ENCODE measurements around the gene MUC5AC.
A peak's percentile ranks its signal among the peaks of the same experiment; 100 is the strongest.

MUC5AC gene

DNA sequence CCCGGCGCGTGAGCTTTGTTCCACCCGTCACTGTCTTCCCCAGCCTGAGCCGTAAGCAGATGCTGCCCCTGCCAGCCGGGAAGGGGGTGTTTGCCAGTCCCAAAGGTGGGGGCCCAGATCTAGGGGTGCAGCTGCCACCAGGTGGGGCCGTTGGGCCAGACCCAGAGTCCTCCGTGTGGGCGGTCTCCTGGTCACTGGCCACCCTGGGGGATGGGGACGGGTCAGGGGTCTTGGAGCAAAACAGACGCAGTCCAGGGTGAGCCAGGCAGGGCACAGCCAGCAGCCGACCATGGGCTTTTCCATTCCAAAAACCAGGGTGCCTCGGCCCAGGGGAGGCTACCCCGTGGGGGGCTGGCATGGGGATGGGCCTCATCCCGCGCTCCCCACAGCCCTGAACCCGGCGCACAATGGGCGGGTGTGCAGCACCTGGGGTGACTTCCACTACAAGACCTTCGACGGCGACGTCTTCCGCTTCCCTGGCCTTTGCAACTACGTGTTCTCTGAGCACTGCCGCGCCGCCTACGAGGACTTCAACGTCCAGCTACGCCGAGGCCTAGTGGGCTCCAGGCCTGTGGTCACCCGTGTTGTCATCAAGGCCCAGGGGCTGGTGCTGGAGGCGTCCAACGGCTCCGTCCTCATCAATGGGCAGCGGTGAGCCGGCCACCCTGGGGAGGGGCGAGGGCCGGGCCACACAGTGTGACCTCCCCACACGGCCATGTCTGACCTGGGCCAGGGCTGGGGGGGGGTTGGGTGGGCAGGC lies 68.7 kb downstream of the MUC5AC start:
- no peak for DNase-seq (ENCODE audit: low spot score)

DNA sequence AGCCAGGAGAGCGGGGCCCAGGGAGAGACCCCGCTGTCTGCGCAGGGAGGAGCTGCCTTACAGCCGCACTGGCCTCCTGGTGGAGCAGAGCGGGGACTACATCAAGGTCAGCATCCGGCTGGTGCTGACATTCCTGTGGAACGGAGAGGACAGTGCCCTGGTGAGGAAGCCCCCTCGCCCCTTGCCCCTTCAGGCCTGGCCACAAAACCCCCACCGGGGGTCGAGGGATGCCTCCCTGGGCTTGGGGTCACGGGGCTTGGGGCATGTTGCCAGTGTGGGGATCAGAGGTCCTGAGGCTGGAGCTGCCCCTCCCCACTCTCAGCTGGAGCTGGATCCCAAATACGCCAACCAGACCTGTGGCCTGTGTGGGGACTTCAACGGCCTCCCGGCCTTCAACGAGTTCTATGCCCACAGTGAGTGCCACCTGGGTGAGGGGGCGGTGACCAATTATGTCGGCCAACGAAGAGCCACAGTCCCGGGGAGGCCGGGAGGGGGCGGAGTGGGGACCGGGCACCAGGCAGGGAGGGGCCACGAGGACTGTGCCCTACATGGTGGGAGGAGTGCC lies 69.3 kb downstream of the MUC5AC start:
- peak; percentile 79 for DNase-seq (ENCODE audit: low spot score)

DNA sequence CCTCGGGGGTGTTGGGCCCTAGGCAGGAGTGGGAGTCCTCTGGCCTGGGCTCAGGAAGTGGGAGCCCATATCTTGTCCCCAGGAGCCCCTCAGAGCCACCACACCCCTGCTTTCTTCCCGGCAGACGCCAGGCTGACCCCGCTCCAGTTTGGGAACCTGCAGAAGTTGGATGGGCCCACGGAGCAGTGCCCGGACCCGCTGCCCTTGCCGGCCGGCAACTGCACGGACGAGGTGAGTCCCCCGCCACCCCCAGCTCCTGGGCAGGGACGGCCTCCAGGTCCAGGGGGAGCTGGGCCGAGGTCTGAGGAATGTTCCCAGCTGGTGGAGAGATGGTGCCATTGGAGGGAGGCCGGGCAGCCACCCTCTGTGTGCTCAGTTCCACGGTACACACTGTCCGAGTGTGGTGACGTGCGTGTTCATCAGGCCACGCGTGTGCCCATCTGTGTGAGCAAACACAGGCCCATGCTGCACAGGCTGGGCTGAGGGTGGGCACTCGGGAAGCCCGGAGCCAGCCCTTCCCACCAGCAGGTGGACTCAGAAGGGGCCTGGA lies 69.9 kb downstream of the MUC5AC start:
- no peak for DNase-seq (ENCODE audit: low spot score)

DNA sequence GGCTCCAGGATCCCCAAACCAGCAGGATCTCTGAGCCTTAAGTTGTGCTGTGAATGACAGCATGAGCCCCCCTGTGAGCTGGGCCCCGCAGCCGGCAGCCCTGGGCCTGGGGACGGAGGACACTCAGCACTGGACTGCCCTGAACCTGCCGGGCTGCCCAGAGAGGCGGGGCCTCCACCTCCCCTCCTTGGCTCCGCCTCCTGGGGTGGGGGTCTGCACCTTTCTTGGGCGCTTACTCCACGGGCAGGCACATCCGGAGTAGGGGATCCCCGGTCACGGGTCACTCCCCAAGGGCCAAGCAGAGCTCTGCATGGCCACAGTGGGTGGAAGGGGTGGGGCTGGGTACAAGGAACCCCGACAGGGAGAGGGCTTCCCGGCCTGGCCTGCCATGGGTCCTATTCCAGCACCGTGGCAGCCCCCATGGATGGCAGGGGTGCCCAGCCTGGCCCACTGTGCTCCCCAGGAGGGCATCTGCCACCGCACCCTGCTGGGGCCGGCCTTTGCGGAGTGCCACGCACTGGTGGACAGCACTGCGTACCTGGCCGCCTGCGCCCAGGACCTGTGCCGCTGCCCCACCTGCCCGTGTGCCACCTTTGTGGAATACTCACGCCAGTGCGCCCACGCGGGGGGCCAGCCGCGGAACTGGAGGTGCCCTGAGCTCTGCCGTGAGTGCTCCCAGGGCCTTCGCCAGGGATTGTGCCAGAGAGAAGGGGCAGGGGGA lies 70.5 kb downstream of the MUC5AC start:
- DNase-seq (ENCODE audit: low spot score): no peak

DNA sequence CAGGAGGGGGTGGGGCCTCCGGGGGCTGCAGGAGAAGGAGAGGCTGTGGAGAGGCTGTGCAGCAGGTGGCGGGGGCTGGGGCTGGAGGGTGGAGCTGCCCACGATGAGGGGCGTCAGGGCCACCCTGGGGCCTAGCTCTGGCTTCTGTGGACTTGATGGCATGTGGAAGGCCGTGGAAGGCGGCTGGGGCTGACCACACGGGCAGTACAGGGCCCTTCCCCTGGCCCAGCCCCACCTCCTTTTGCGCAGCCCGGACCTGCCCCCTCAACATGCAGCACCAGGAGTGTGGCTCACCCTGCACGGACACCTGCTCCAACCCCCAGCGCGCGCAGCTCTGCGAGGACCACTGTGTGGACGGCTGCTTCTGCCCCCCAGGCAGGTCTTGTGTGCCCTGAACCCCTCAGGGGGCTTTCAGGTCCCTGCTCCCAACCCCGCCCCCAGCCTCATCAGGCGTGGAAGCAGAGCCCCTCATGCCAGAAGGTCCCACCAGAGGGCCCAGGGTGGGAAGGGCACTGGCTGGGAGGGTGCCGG lies 71.2 kb downstream of the MUC5AC start:
- no peak for DNase-seq (ENCODE audit: low spot score)

DNA sequence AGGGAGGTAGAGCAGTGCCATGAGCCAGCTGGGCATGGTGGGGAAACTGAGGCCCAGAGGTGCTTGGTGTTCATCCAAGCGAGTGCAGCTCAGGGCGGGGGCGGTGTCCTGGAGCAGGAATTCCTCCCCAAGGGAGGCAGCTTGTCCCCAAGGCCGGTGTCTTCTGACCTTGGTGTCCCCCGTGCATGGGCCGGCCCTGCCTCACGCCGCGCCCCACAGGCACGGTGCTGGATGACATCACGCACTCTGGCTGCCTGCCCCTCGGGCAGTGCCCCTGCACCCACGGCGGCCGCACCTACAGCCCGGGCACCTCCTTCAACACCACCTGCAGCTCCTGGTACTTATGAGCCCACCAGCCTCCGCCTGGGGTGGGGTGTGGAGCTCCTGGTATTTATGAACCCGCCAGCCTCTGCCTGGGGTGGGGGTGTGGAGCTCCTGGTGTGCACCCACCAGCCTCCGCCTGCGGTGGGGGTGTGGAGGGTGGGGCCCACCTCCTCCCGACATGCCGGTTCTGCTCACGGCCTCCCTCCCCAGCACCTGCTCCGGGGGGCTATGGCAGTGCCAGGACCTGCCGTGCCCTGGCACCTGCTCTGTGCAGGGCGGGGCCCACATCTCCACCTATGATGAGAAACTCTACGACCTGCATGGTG lies 71.8 kb downstream of the MUC5AC start:
- DNase-seq (ENCODE audit: low spot score): no peak

DNA sequence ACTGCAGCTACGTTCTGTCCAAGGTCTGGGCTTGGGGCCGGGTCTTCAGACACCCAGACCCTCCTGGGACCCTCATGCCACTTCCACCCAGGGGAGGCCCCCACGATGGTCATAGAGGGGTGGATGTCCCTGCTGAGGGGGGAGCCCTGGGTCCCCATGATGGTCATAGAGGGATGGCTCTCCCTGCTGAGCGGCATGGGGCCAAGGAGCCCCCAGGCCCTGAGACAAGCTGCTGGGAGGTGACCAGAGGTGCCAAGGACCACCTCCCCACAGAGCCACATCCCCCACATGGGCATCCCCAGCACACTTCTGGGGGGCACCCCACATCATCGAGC lies 72.3 kb downstream of the MUC5AC start:
- DNase-seq (ENCODE audit: low spot score): no peak

DNA sequence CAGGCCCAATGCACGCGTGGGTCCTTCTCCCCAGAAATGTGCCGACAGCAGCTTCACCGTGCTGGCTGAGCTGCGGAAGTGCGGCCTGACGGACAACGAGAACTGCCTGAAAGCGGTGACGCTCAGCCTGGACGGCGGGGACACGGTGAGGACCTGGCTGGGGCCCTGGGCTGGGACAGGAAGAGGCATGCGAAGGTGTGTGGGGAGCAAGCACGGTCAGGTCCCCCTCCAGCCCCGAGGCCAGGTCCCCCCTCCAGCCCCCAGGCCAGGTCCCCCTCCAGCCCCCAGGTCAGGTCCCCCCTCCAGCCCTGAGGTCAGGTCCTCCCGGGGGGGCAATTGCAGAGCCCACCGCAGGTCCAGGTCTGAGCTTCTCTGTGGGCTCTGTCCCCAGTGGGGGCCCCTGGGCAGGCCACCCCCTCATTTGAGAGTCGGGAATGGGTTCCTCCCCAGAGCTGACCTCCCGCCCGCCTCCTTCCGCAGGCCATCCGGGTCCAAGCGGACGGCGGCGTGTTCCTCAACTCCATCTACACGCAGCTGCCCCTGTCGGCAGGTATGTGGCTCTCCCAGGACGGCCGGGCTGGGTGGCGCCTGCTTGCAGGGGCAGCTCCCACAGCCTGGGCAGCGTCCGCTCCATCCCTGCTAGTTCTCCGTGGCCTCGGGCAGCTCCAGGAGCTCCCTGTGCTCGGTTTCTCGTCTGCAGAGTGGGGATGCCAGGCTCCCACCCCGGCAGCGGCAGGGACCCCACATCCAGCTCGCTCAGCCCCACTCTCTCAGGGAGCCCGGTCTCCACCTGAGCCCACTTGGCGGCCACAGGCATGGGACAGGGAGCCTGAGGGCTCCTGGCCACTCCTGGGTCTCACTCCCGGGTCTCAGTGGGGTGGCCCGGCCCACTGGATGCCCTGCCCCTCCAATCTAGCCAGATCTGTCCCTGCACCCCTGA lies 73.0 kb downstream of the MUC5AC start:
- no peak for DNase-seq (ENCODE audit: low spot score)

DNA sequence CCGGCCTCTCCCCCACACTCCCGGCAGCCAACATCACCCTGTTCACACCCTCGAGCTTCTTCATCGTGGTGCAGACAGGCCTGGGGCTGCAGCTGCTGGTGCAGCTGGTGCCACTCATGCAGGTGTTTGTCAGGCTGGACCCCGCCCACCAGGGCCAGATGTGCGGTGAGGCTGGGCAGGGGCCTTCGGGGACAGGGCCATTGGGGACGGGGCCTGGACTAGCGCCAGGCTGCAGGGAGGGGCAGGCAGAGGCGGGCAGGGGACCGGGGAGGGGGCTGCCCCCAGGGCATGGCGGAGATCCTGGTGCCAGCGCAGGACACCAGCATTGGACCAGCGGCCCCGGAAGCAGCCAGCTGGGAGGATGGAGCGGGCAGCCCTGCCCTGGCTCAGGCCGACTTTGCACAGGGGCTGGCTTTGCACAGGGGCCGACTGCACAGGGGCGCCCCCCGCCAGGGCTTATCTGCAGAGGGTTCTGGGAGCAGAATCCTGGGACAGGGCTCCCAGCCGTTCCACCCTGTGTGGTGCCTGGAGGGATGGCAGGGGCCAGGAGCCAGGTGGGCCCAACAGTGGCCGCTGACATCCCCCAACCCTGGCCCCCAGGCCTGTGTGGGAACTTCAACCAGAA lies 73.8 kb downstream of the MUC5AC start:
- no peak for DNase-seq (ENCODE audit: low spot score)

DNA sequence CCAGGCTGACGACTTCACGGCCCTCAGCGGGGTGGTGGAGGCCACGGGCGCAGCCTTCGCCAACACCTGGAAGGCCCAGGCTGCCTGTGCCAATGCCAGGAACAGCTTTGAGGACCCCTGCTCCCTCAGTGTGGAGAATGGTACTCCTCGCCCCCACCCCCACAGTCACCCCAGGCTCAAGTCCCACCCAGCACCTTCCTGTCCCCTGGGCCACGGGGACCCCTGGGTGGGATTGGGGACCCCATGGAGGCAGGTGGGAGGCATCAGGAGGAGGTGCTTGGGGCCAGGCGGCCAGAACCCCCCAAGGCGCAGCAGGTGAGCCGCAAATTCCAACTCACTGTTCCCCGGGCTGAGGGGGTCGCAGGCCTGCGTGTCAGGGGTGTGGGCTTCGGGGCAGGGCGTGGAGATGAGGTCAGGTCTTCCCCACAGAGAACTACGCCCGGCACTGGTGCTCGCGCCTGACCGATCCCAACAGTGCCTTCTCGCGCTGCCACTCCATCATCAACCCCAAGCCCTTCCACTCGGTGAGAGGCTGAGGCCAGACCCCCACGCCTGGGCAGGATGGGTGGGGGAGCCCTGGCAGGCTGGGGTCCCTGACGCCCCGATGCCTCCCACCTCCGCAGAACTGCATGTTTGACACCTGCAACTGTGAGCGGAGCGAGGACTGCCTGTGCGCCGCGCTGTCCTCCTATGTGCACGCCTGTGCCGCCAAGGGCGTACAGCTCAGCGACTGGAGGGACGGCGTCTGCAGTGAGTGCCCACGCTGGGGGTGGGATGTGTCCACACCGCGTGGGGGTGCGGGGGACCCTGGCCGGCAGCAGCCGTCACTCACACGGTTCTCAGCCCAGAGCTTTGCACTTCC lies 74.5 kb downstream of the MUC5AC start:
- no peak for DNase-seq (ENCODE audit: low spot score)

DNA sequence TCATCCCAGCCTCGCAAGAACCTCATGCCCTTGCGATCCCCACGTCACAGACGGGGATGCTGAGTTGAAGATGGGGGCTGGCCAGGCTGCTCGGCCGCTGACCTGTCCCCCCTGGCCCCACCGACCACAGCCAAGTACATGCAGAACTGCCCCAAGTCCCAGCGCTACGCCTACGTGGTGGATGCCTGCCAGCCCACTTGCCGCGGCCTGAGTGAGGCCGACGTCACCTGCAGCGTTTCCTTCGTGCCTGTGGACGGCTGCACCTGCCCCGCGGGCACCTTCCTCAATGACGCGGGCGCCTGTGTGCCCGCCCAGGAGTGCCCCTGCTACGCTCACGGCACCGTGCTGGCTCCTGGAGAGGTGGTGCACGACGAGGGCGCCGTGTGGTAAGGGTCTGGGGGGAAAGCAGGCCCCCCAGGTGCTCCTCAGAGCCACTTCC lies 75.1 kb downstream of the MUC5AC start:
- no peak for DNase-seq (ENCODE audit: low spot score)

DNA sequence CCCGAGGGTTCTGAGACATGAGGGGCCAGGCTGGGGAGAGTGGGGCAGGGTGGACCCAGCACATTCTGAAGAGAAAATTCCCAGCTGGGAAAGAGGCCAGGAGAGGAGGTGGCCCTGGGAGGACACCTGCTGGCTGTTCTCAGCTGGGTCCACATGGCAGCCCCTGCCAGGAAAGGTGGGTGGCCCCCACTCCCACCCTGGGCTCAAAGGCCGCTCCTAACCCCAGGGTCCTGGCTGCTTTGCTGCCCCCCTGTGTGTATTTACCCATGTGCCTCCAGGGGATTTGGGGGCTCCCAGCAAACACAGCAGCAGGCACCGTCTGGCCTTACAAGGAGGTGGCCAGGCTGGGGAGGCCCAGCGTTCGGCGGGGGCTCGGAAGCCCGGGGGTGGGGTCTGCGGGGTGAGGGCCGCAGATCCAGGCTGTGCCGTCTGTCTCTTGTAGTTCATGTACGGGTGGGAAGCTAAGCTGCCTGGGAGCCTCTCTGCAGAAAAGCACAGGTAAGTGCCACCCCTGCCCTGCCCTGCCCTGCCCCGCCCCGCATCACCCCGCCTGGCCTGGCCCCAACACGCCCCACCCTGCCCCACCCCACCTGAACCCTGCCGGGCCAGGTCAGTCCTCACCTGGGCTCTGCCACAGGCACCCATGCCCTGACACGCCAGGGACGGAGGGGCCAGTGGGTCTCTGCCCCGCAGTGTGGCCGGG lies 75.7 kb downstream of the MUC5AC start:
- no peak for DNase-seq (ENCODE audit: low spot score)

DNA sequence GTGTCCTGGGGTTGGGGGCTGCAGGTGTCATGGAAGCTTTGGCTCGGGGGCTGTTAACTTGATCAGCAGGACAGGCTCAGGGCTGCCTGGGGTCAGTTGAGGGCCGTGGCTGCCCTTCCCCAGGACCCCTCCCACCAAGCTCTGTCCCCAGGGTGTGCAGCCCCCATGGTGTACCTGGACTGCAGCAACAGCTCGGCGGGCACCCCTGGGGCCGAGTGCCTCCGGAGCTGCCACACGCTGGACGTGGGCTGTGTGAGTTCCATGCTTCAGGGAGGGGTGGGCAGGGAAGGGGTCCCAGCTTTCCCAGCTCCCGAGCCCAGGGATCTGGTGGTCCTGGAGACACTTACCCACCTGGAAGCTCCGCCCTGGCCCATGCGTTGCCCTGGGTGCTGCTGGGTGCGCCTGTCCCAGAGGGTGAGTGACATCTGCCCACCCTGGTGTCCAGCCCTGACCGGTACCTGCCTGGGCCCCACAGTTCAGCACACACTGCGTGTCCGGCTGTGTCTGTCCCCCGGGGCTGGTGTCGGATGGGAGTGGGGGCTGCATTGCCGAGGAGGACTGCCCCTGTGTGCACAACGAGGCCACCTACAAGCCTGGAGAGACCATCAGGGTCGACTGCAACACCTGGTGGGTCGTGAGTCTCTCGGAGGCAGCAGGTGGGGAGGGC lies 76.4 kb downstream of the MUC5AC start:
- DNase-seq (ENCODE audit: low spot score): no peak

DNA sequence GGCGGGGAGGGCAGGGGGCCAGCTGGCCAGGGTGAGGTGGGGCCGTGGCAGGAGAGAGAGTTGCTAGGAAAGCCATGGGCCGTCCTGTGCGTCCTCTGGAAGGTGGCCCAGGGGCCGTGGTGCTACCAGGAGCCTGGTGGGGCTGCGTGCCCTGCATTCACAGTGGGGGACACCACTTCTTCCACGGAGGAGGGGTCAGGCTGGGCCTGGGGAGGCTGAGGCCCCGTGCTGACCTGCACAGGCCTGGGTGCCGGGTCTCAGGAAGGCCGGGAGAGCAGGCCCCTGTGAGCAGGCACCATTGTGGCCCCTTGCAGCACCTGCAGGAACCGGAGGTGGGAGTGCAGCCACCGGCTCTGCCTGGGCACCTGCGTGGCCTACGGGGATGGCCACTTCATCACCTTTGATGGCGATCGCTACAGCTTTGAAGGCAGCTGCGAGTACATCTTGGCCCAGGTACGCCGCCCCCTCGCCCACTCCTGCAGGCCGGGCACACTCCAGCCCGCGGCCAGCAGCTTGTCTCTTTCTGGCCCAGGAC lies 77.1 kb downstream of the MUC5AC start:
- DNase-seq (ENCODE audit: low spot score): no peak

DNA sequence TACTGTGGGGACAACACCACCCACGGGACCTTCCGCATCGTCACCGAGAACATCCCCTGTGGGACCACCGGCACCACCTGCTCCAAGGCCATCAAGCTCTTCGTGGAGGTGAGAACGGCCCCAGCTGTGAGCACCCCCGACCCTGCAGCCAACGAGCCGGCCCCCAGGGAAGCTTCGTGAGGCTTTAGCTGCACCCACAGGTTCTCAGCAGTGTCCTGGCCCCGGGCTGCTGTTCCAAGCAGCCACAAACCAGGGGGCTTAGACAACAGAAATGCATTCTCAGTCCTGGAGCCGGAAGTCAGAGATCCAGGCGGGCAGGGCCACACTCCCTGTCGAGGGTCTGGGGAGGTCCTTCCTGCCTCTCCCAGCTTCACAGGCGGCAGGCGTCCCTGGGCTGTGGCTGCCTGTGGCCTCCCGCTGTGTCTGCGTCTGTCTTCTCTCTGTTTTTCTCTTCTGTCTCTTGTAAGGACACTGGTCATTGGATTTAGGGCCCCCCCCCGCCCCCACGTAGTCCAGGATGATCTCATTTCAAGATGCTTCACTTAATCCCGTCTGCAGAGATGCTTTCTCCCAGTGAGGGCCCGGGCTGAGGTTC lies 77.7 kb downstream of the MUC5AC start:
- no peak for DNase-seq (ENCODE audit: low spot score)

DNA sequence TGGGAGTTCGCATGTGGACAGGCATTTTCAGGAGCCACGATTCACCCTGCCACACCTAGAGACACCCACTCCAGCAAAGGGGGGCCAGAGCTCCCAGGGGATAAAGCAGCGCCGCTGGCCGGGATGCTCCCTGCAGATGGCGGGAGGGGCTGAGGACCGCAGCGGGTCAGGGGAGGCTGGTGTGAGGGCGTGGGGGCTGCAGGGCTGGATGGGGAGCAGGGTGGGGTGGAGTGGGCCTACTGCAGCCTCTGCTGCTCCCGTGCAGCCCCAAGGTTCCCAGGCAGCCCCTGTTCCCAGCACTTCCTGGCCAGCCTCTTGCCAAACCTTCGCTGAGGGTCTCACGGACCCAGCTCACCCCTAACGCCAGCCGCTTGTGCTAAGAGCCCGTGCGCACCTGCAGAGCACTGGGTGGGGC lies 78.2 kb downstream of the MUC5AC start:
- DNase-seq (ENCODE audit: low spot score): no peak

DNA sequence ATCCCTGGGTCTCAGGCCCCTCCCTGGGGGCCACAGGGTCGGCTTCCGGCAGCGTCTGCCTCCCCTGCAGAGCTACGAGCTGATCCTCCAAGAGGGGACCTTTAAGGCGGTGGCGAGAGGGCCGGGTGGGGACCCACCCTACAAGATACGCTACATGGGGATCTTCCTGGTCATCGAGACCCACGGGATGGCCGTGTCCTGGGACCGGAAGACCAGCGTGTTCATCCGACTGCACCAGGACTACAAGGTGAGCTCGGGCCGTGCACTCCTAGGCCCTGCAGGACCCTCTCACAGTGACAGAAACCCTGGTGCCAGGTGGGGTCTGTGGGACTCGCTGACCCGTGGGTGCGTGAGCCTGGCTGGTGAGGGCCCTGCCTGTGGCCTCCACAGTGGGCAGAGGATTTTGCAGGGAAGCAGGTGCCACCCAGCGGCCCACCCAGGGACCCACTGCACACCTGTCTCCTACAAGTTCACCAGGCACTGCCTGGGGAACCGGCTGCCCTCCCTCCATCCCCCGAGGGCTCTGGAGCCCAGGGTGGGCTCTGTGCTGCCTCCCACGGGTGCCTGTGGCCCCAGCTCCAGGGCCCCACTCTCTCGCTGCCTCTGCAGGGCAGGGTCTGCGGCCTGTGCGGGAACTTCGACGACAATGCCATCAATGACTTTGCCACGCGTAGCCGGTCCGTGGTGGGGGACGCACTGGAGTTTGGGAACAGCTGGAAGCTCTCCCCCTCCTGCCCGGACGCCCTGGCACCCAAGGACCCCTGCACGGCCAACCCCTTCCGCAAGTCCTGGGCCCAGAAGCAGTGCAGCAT lies 78.8 kb downstream of the MUC5AC start:
- no peak for DNase-seq (ENCODE audit: low spot score)

Measured in hepatic stellate cell (primary cell).